Amygdala (tissue), 56 donors: ENCODE results near the gene IQGAP2.

ENCODE experiments used
- DNase-seq, 56 donors: peaks; one replicate each; lab custom pipeline; 2025; lab: John Stamatoyannopoulos, UW

IQGAP2 gene

GRCh38 chr5:76552546-76552945 lies 149.5 kb downstream of the IQGAP2 start:
- no peak for DNase-seq

DNA sequence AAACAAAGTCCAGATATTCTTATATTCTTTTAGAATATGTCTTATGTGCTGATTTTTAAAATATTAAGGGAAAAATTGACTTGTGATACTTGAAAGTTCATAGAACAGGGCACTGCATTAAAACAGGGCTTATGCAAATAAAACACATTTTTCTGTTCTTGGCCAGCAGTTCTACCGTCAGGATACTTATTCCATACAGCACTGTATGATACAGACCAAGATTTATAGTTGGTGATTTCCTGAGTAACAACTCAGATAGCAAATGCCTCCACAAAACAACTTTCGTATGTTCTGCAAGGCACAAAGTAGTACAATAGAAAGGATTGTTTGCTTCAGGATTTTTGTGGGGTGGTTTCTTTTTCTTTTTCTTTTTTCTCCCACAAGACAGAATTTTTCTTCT lies 150.2 kb downstream of the IQGAP2 start:
- DNase-seq, result no peak

DNA sequence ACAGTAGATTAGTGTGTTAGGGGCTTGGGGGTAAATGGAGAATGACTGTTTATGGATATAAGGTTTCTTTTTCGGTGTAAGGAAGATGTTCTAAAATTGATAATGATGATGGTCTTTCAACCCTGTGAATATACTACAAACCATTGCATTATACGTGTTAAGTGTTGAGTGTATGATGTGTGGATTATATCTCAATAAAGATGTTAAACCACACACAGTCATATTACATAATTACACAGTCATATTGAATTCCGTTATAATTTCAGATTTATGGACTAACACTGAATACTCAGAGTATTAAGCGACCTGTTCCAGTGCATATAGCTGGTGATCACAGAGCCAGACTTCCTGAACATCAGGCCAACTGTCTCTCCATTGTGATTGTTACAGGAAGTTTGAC lies 152.0 kb downstream of the IQGAP2 start:
- no peak for DNase-seq

DNA sequence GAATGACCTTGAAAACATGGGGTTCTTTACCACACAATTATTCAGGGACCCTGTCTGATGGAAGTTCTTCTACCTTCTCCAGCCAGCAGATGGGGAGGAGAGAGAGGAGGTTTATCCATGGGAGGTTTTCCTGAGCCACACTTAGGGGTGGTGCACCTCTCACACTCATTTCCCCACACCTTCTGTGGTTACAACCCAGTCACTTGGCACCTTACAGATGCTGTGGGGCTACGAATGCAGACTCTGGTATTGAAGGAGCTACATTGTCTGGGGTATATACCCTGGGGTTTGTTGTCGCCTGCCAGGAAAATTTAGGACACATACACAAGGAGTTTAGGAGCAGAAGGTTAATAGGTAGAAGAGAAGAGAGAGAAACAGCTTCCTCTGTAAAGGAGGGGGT lies 152.6 kb downstream of the IQGAP2 start:
- DNase-seq, result no peak

GRCh38 chr5:76556511-76557221 lies 153.6 kb downstream of the IQGAP2 start:
- DNase-seq, result no peak

- DNase-seq, result no peak
Measured at GRCh38 chr5:76560952-76561891, 158.1 kb downstream of the IQGAP2 start.

DNA sequence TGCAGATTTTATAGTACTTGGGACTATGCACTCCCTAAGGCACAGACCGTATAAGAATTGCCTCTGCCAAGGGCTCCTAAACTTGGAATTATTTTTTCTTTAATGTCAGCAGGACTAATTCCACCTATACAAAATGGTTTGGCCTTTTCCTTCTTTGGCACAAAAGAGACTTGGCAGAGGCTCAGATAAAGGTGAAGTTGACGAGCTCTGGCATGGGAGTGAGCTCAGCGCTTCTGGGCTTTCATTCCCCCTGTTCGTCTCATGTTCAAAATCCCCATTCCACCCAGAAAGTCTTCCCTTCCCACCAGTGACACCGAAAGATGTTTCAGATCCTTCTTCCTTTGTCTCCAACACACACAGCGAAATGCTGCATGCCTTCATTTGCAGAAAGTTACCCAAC lies 158.9 kb downstream of the IQGAP2 start:
- DNase-seq, result no peak

- DNase-seq, result no peak
Measured at GRCh38 chr5:76565009-76565408, 161.9 kb downstream of the IQGAP2 start.

DNA sequence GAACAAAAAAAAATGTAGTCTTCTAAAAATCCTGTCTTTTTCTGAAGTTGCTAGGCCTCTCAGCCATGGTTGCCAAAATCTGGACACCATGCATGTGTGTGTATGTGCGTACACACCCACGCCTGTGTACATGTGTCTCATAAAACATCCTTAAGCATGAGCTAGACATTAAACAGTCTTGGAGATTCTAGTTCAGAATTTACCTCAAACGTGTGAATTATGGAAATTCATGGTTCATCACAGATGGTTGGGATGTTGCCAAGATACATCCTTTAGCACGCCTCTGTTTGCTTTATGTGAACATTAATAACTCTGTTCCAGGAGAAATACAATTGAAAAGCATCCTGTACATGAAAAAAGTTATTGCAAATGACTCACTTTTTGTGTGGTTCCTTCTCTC lies 167.1 kb downstream of the IQGAP2 start:
- DNase-seq, result no peak

DNA sequence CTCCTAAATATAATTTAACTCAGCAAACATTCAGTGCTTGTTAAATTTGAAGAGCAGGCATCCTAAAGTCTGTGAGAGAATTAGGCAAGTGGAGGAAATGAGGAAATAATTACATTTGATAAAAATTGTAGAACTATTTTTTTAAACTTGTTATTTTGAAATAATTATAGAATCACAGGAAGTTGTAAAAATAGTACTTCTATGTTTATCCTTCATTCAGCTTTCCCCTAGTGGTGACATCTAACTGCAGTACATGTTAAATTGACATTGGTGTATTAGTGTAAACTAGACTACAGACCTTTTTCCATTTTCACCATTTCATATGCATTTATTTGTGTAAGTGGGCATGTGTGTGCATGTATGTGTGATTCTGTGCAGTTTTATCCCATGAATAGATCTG lies 168.5 kb downstream of the IQGAP2 start:
- DNase-seq, result no peak

DNA sequence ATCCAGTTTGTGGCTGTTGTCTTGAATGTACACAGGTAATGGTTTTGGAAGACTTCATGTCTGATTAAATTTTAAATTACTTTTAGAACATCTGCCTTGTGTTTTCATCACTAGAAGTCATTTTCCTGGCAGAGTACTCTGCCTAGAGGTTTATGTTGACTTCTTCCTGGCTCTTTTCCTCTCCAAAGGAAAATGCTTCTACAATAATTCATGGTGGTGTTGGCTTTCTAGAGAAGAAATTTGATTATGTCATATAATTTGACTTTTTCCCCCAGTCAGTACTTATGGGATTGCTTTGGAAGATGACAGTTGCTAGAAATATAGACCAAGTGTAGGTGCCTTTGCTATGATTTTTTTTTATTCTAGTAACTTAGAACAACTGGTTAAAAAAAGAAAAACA lies 173.4 kb downstream of the IQGAP2 start:
- DNase-seq, result no peak

GRCh38 chr5:76576996-76577395 lies 173.9 kb downstream of the IQGAP2 start:
- DNase-seq, result no peak

GRCh38 chr5:76579166-76579937 lies 176.3 kb downstream of the IQGAP2 start:
- no peak for DNase-seq

- no peak for DNase-seq
Measured at GRCh38 chr5:76580981-76581380, 177.9 kb downstream of the IQGAP2 start.

GRCh38 chr5:76582230-76583162 lies 179.4 kb downstream of the IQGAP2 start:
- DNase-seq, result no peak

GRCh38 chr5:76583163-76584047 lies 180.3 kb downstream of the IQGAP2 start:
- no peak for DNase-seq

- no peak for DNase-seq
Measured at GRCh38 chr5:76585783-76586217, 182.7 kb downstream of the IQGAP2 start.

GRCh38 chr5:76586531-76586930 lies 183.4 kb downstream of the IQGAP2 start:
- DNase-seq, result no peak

- no peak for DNase-seq
Measured at GRCh38 chr5:76590027-76590426, 186.9 kb downstream of the IQGAP2 start.
